HFFc6 (cell line): ENCODE measurements around the gene SLC26A2. TPM values are rescaled to one million over a fixed set of nuclear protein-coding genes. Genes with fewer than 3 reads are reported as not detected.

ENCODE experiments used
- DNase-seq: peaks from one replicate; pipeline ENCODE4 v3.0.0-alpha.2; 2018
- H3K27ac Mint-ChIP-seq: 2 replicates; pipeline ENCODE4 v1.8.0; 2020; ENCODE audit warnings: mild to moderate bottlenecking, mixed read lengths
- H3K27me3 Mint-ChIP-seq: 2 replicates; pipeline ENCODE4 v1.8.0; 2021; ENCODE audit warnings: mild to moderate bottlenecking, moderate library complexity, mixed read lengths; ENCODE audit not compliant: insufficient read depth
- H3K36me3 Mint-ChIP-seq: 2 replicates; pipeline ENCODE4 v1.8.0; 2021; ENCODE audit warnings: low read depth, mixed read lengths
- H3K4me1 Mint-ChIP-seq: 2 replicates; pipeline ENCODE4 v1.8.0; 2020; ENCODE audit warnings: low read depth, mixed read lengths
- H3K4me3 Mint-ChIP-seq: 2 replicates; pipeline ENCODE4 v1.8.0; 2020; ENCODE audit warnings: mild to moderate bottlenecking, moderate library complexity, mixed read lengths
- H3K9me3 Mint-ChIP-seq: 2 replicates; pipeline ENCODE4 v1.8.0; 2020; ENCODE audit warnings: mild to moderate bottlenecking, mixed read lengths
- total RNA-seq, 6 experiments: library from RNA; stranded (reverse); fragmentation: NEBNext Ultra II Directional; extraction: Animal tissue kit (Norgen Biotek cat#: 25700); gene quantifications; 2 replicates in 1 of 6; 3 replicates in 5 of 6; pipeline ENCODE4 v1.2.3, GENCODE V29; 2021
- TF ChIP-seq, protein P1 (sequence below): fragments of 200-600 bp; sonication (generic); IDR thresholded peaks from 2 replicates; pipeline ENCODE4 v1.5.0; 2021; ENCODE audit warnings: antibody characterized with exemption, mild to moderate bottlenecking

The SLC26A2 gene
- total RNA-seq, 6 experiments from 2014 or later: 9.5 to 12.9 (median 11.4) TPM

DNA sequence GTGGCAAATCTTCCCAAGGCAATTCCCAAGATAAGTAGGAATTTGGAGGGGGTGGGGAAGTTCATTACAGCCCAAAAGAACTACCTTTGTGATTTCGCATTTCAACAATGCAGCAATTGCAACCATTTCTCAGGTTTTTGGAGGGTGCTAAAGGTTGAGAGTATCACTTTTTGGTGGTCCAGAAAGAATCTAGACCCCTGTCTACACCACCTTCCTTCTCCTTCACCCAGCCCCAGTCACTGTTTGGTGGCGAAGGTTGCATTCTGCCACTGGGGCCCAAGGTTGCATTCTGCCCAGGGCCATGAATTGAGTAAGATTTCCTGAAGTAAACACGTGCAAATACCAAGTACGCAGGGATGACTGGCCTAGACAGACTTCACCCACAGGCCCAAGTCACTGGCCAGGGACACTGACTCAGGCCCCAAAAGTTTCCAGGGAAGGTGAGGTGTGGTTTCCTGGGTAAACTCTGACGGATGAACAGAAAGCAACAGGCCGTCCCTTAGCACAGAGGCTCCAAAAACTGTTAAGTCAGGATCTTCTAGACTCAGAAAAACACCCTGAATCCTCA, 21.7 kb upstream of the SLC26A2 start:
- peak; percentile 94 for DNase-seq
- Mint-ChIP-seq H3K27me3 (no peaks in the 10 kb centered on the region; the same call in 1 of the 2 replicates), H3K4me3 (peak overlapping the region; percentile 77), H3K4me1 (peaks cover 48% of the 10 kb centered on the region), H3K27ac (peak overlapping the region; percentile 94), H3K9me3 (no peaks in the 10 kb centered on the region), H3K36me3 (no peaks in the 10 kb centered on the region)
- TF ChIP-seq, protein P1, sequence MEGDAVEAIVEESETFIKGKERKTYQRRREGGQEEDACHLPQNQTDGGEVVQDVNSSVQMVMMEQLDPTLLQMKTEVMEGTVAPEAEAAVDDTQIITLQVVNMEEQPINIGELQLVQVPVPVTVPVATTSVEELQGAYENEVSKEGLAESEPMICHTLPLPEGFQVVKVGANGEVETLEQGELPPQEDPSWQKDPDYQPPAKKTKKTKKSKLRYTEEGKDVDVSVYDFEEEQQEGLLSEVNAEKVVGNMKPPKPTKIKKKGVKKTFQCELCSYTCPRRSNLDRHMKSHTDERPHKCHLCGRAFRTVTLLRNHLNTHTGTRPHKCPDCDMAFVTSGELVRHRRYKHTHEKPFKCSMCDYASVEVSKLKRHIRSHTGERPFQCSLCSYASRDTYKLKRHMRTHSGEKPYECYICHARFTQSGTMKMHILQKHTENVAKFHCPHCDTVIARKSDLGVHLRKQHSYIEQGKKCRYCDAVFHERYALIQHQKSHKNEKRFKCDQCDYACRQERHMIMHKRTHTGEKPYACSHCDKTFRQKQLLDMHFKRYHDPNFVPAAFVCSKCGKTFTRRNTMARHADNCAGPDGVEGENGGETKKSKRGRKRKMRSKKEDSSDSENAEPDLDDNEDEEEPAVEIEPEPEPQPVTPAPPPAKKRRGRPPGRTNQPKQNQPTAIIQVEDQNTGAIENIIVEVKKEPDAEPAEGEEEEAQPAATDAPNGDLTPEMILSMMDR: no peak

- TF ChIP-seq, protein P1: no peak
- H3K27ac Mint-ChIP-seq: peak overlapping the region; percentile 94
- H3K4me1 Mint-ChIP-seq: peaks cover 48% of the 10 kb centered on the region
- no peaks in the 10 kb centered on the region for H3K9me3 Mint-ChIP-seq
- no peak for DNase-seq
- peak overlapping the region; percentile 77 for H3K4me3 Mint-ChIP-seq
- H3K27me3 Mint-ChIP-seq: peaks cover 2% of the 10 kb centered on the region; the same call in 1 of the 2 replicates
- no peaks in the 10 kb centered on the region for H3K36me3 Mint-ChIP-seq
These were observed 21.0 kb upstream of the SLC26A2 start for GRCh38 chr5:149939546-149939945.

DNA sequence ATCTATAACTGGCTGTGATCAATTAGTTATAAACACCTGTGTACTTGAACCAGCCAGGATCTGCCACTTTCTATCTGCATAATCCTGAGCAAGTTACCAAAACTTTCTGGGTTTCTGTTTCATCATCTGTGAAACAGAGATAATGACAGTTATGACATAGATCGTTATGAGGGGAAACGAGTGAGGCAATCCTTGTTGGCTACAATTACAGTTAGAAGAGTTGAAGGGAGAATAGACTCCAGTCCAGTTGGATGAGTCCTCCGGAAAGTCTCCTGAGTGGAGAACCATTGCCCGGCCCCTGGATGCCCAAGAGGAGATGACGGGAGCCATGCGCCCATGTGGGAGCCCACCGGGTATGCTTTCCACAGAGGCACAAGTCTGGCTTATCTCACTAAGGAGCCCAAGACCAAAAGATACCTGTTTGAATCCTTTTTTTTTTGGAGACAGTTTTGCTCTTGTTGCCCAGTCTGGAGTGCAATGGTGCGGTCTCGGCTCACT, 20.4 kb upstream of the SLC26A2 start:
- TF ChIP-seq, protein P1: no peak
- Mint-ChIP-seq H3K4me1 (peaks cover 48% of the 10 kb centered on the region), H3K4me3 (peak overlapping the region; percentile 77; the same call in 1 of the 2 replicates), H3K9me3 (no peaks in the 10 kb centered on the region), H3K27me3 (peaks cover 4% of the 10 kb centered on the region), H3K27ac (peak overlapping the region; percentile 94), H3K36me3 (no peaks in the 10 kb centered on the region)
- DNase-seq: no peak

DNA sequence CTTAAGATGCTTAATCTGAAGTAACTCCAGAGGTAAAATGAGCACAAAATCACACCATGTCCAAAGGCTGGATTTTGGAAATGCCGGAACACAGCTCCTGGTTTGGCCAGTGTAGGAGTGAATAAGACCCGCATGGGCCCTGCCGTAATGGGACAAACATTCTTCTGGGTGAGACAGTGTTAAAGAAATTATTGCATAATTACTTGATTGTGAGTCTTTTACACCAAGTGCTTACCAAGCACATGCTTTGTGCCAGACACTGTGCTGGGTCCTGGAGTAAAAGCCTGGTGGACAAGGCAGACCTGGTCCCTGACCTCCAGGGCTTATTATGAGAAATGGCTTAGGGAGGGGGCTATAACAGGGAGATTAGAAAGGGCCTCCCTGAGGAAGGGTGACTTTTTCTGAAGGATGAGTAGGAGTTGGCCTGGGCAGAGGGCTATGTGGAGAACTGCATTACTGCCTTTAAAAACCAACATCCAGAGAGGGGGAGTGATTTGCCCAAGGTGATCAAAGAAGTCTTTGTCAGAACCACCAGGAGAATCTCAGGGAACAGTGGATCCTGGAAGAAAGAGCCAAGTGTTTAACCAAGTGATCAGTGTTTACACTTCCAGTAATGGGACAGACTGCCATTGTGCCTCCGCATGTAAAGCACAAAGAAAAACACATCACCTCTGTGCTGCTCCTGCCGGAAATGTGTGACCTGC, 19.5 kb upstream of the SLC26A2 start:
- H3K4me1 Mint-ChIP-seq: peaks cover 43% of the 10 kb centered on the region
- no peak overlapping the region for H3K27ac Mint-ChIP-seq
- peaks cover 4% of the 10 kb centered on the region for H3K27me3 Mint-ChIP-seq
- no peaks in the 10 kb centered on the region for H3K36me3 Mint-ChIP-seq
- no peak overlapping the region for H3K4me3 Mint-ChIP-seq
- DNase-seq: no peak
- H3K9me3 Mint-ChIP-seq: no peaks in the 10 kb centered on the region
- TF ChIP-seq, protein P1: no peak

DNA sequence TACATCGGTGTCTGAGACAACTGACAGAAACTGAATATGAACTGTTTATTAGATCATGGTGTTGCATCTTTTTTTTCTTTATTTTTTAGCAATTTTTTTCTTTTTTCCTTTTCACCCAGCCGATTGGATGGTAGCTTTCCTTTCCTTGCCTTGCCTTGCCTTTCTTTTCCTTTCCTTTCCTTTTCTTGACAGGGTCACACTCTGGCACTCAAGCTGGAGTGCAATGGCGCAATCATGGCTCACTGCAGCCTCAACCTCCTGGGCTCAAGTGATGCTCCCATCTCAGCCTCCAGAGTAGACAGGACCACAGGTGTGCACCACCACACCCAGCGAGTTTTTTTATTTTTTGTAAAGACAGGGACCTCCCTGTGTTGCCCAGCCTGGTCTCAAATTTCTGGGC, 18.8 kb upstream of the SLC26A2 start:
- TF ChIP-seq, protein P1: no peak

More for the DNA sequence above, 18.8 kb upstream of the SLC26A2 start:
- DNase-seq: no peak
- H3K4me3 Mint-ChIP-seq: no peak overlapping the region
- H3K9me3 Mint-ChIP-seq: no peaks in the 10 kb centered on the region
- H3K27ac Mint-ChIP-seq: no peak overlapping the region
- H3K27me3 Mint-ChIP-seq: peaks cover 8% of the 10 kb centered on the region
- no peaks in the 10 kb centered on the region for H3K36me3 Mint-ChIP-seq
- peaks cover 36% of the 10 kb centered on the region for H3K4me1 Mint-ChIP-seq
